MM.1S (cell line): ENCODE results near the gene FGF14.

Source experiments
- DNase-seq: peaks from one replicate; pipeline ENCODE4 v3.0.0-alpha.2; 2015
- H2AFZ ChIP-seq: fragments of 300-600 bp; sonication (generic); 2 replicates; pipeline ENCODE4 v1.6.0; 2016; ENCODE audit warnings: antibody characterized with exemption, low read length
- H3F3A ChIP-seq: fragments of 300-600 bp; sonication (generic); 2 replicates; pipeline ENCODE4 v1.6.1; 2016; ENCODE audit warnings: mild to moderate bottlenecking, antibody characterized with exemption, low read length, moderate library complexity, mixed read lengths; ENCODE audit not compliant: insufficient read depth
- H3K27ac ChIP-seq: fragments of 300-600 bp; sonication (generic); 2 replicates; pipeline ENCODE4 v1.5.1; 2016; ENCODE audit warnings: mild to moderate bottlenecking, low read length
- H3K27me3 ChIP-seq: fragments of 300-600 bp; sonication (generic); replicated peaks from 2 replicates; pipeline ENCODE4 v1.6.0; 2016; ENCODE audit warnings: low read length; ENCODE audit not compliant: insufficient read depth
- H3K36me3 ChIP-seq: fragments of 300-600 bp; sonication (generic); replicated peaks from 2 replicates; pipeline ENCODE4 v1.6.1; 2016; ENCODE audit warnings: mild to moderate bottlenecking, low read length, mixed read lengths; ENCODE audit not compliant: insufficient read depth
- H3K4me1 ChIP-seq: fragments of 300-600 bp; sonication (generic); 2 replicates; pipeline ENCODE4 v1.6.1; 2016; ENCODE audit warnings: low read length, mixed read lengths
- H3K4me2 ChIP-seq: fragments of 300-600 bp; sonication (generic); 2 replicates; pipeline ENCODE4 v1.6.0; 2016; ENCODE audit warnings: low read depth, low read length
- H3K4me3 ChIP-seq: fragments of 300-600 bp; sonication (generic); 2 replicates; pipeline ENCODE4 v1.5.1; 2016; ENCODE audit warnings: low read length, mixed read lengths
- H3K79me2 ChIP-seq: fragments of 300-600 bp; sonication (generic); 2 replicates; pipeline ENCODE4 v1.6.1; 2016; ENCODE audit warnings: mixed run types, low read length, mixed read lengths
- H3K9ac ChIP-seq: fragments of 300-600 bp; sonication (generic); 2 replicates; pipeline ENCODE4 v1.6.1; 2016; ENCODE audit warnings: low read length, mixed read lengths
- H3K9me2 ChIP-seq: fragments of 300-600 bp; sonication (generic); replicated peaks from 2 replicates; pipeline ENCODE4 v1.6.1; 2016; ENCODE audit warnings: mild to moderate bottlenecking, low read length, mixed read lengths; ENCODE audit not compliant: insufficient read depth
- H3K9me3 ChIP-seq: fragments of 300-600 bp; sonication (generic); replicated peaks from 2 replicates; pipeline ENCODE4 v1.6.1; 2016; ENCODE audit warnings: mild to moderate bottlenecking, low read length, mixed read lengths; ENCODE audit not compliant: insufficient read depth
- H4K20me1 ChIP-seq: fragments of 300-600 bp; sonication (generic); 2 replicates; pipeline ENCODE4 v1.6.1; 2016; ENCODE audit warnings: mild to moderate bottlenecking, low read length, moderate library complexity, mixed read lengths; ENCODE audit not compliant: insufficient read depth
- CTCF ChIP-seq: fragments of 300-600 bp; sonication (generic); IDR thresholded peaks from 2 replicates; pipeline ENCODE4 v1.5.1; 2016; ENCODE audit warnings: antibody characterized with exemption, low read length, mixed read lengths
- EZH2 ChIP-seq: fragments of 300-600 bp; sonication (generic); optimal IDR thresholded peaks from 2 replicates; pipeline ENCODE3; 2017; ENCODE audit warnings: low read depth, mild to moderate bottlenecking, antibody characterized with exemption, low read length, mixed read lengths
- EZH2phosphoT487 ChIP-seq: fragments of 300-600 bp; sonication (generic); IDR thresholded peaks from 2 replicates; pipeline ENCODE4 v1.6.1; 2018; ENCODE audit warnings: antibody characterized with exemption, low read length

The FGF14 gene

GRCh38 chr13:101835920-101836319, 565.9 kb downstream of the FGF14 start:
- Histone ChIP-seq H3K27ac (no peak overlapping the region), H3K27me3 (no peaks in the 10 kb centered on the region), H3K9ac (no peak overlapping the region), H3F3A (no peaks in the 10 kb centered on the region), H3K4me3 (no peak overlapping the region), H2AFZ (no peak overlapping the region), H4K20me1 (no peaks in the 10 kb centered on the region), H3K9me2 (no peaks in the 10 kb centered on the region), H3K36me3 (no peaks in the 10 kb centered on the region), H3K79me2 (no peaks in the 10 kb centered on the region), H3K4me2 (no peak overlapping the region), H3K4me1 (no peaks in the 10 kb centered on the region), H3K9me3 (no peaks in the 10 kb centered on the region)
- TF ChIP-seq EZH2phosphoT487 (no peak), EZH2 (no peak), CTCF (no peak)
- DNase-seq, result no peak

- no peak for DNase-seq
- Histone ChIP-seq H2AFZ (no peak overlapping the region), H3F3A (no peaks in the 10 kb centered on the region), H3K4me1 (no peaks in the 10 kb centered on the region), H3K4me2 (no peak overlapping the region), H3K9me3 (no peaks in the 10 kb centered on the region), H3K9ac (no peak overlapping the region), H3K4me3 (no peak overlapping the region), H3K9me2 (no peaks in the 10 kb centered on the region), H4K20me1 (no peaks in the 10 kb centered on the region), H3K27ac (no peak overlapping the region), H3K27me3 (no peaks in the 10 kb centered on the region), H3K79me2 (no peaks in the 10 kb centered on the region), H3K36me3 (no peaks in the 10 kb centered on the region)
- no peak for TF ChIP-seq EZH2phosphoT487
- TF ChIP-seq CTCF, result no peak
Measured at GRCh38 chr13:101833671-101834070, 568.2 kb downstream of the FGF14 start.

- no peak overlapping the region for H2AFZ ChIP-seq
- H3K9me3 ChIP-seq, result no peaks in the 10 kb centered on the region
- no peak overlapping the region for H3K4me2 ChIP-seq
- no peak overlapping the region for H3K4me3 ChIP-seq
- no peaks in the 10 kb centered on the region for H3K79me2 ChIP-seq
- no peaks in the 10 kb centered on the region for H3K9me2 ChIP-seq
- TF ChIP-seq EZH2 (no peak), CTCF (no peak), EZH2phosphoT487 (no peak)
- H3K4me1 ChIP-seq, result no peaks in the 10 kb centered on the region
- H3K36me3 ChIP-seq, result no peaks in the 10 kb centered on the region
- no peak overlapping the region for H3K9ac ChIP-seq
- no peak for DNase-seq
- H3F3A ChIP-seq, result no peaks in the 10 kb centered on the region
- no peaks in the 10 kb centered on the region for H4K20me1 ChIP-seq
- H3K27me3 ChIP-seq, result no peaks in the 10 kb centered on the region
- H3K27ac ChIP-seq, result no peak overlapping the region
Measured at GRCh38 chr13:101830035-101830434, 571.8 kb downstream of the FGF14 start.

GRCh38 chr13:101829484-101829883, 572.4 kb downstream of the FGF14 start:
- Histone ChIP-seq H3K4me2 (no peak overlapping the region), H3K79me2 (no peaks in the 10 kb centered on the region), H3K27ac (no peak overlapping the region), H3K9me2 (no peaks in the 10 kb centered on the region), H3K4me1 (no peaks in the 10 kb centered on the region), H4K20me1 (no peaks in the 10 kb centered on the region), H2AFZ (no peak overlapping the region), H3K36me3 (no peaks in the 10 kb centered on the region), H3K9ac (no peak overlapping the region), H3K4me3 (no peak overlapping the region), H3K27me3 (no peaks in the 10 kb centered on the region), H3K9me3 (no peaks in the 10 kb centered on the region), H3F3A (no peaks in the 10 kb centered on the region)
- TF ChIP-seq CTCF, result no peak
- no peak for TF ChIP-seq EZH2phosphoT487
- no peak for TF ChIP-seq EZH2
- no peak for DNase-seq
